ENCODE measurements around the gene ZNF500.

The ZNF500 gene

GRCh38 chr16:4772351-4772750 is 5.4 kb upstream of the ZNF500 start:
- no peak for DNase-seq (ENCODE audit: low spot score)

GRCh38 chr16:4771646-4772045 is 4.7 kb upstream of the ZNF500 start:
- DNase-seq (ENCODE audit: low spot score): no peak

- no peak for DNase-seq (ENCODE audit: low spot score)
These were observed 2.3 kb upstream of the ZNF500 start for GRCh38 chr16:4769306-4769638.

GRCh38 chr16:4768549-4769305 is 1.8 kb upstream of the ZNF500 start:
- DNase-seq (ENCODE audit: low spot score): peak; percentile 59

- peak; percentile 39 for DNase-seq (ENCODE audit: low spot score)
These were observed 1.0 kb upstream of the ZNF500 start for GRCh38 chr16:4767872-4768548.

GRCh38 chr16:4765511-4766474 is 1.2 kb downstream of the ZNF500 start:
- no peak for DNase-seq (ENCODE audit: low spot score)

GRCh38 chr16:4763791-4764190 is 3.2 kb downstream of the ZNF500 start:
- no peak for DNase-seq (ENCODE audit: low spot score)

GRCh38 chr16:4762205-4762604 is 4.8 kb downstream of the ZNF500 start:
- no peak for DNase-seq (ENCODE audit: low spot score)

- no peak for DNase-seq (ENCODE audit: low spot score)
These were observed 6.6 kb downstream of the ZNF500 start for GRCh38 chr16:4760221-4760910.

- no peak for DNase-seq (ENCODE audit: low spot score)
These were observed 11.3 kb downstream of the ZNF500 start for GRCh38 chr16:4755687-4756086.

GRCh38 chr16:4754865-4755264 is 12.1 kb downstream of the ZNF500 start:
- no peak for DNase-seq (ENCODE audit: low spot score)

- no peak for DNase-seq (ENCODE audit: low spot score)
These were observed 13.7 kb downstream of the ZNF500 start for GRCh38 chr16:4753227-4753626.

- DNase-seq (ENCODE audit: low spot score): no peak
These were observed 14.4 kb downstream of the ZNF500 start for GRCh38 chr16:4752351-4753100.

- no peak for DNase-seq (ENCODE audit: low spot score)
These were observed 16.1 kb downstream of the ZNF500 start for GRCh38 chr16:4750896-4751295.

GRCh38 chr16:4749700-4750257 is 17.2 kb downstream of the ZNF500 start:
- DNase-seq (ENCODE audit: low spot score): no peak

GRCh38 chr16:4748682-4749411 is 18.1 kb downstream of the ZNF500 start:
- no peak for DNase-seq (ENCODE audit: low spot score)

- no peak for DNase-seq (ENCODE audit: low spot score)
These were observed 18.9 kb downstream of the ZNF500 start for GRCh38 chr16:4747906-4748681.

- no peak for DNase-seq (ENCODE audit: low spot score)
These were observed 19.9 kb downstream of the ZNF500 start for GRCh38 chr16:4746991-4747574.

- no peak for DNase-seq (ENCODE audit: low spot score)
These were observed 20.7 kb downstream of the ZNF500 start for GRCh38 chr16:4746215-4746614.

Data from NAMALWA (cell line).